22Rv1 (cell line): ENCODE data around the gene MEAF6.

Source experiments
- CTCF ChIP-seq: fragments of 450-650 bp; IDR thresholded peaks from 2 replicates; pipeline ENCODE4 v1.5.1; 2017; ENCODE audit warnings: mild to moderate bottlenecking
- ZFX ChIP-seq: fragments of 450-650 bp; IDR thresholded peaks from 2 replicates; pipeline ENCODE4 v1.6.1; 2017; ENCODE audit warnings: antibody characterized with exemption, borderline replicate concordance

GRCh38 chr1:37517569-37517968 is 3.0 kb upstream of the MEAF6 start:
- TF ChIP-seq CTCF (no peak), ZFX (no peak)
